Activated T-cell treated with anti-CD3 and anti-CD28 coated beads, Interleukin-2, amount 50 U/mL, for 24 hours (primary cell): ENCODE data around the gene DISP2.
A peak's percentile ranks its signal among the peaks of the same experiment; 100 is the strongest.

Source experiments
- DNase-seq: peaks from one replicate; pipeline ENCODE4 v3.0.0-alpha.2; 2020
- H3K27ac Mint-ChIP-seq: 2 replicates; pipeline ENCODE4 v1.8.0; 2020; ENCODE audit warnings: mild to moderate bottlenecking, mixed read lengths
- H3K27me3 Mint-ChIP-seq: 2 replicates; pipeline ENCODE4 v1.8.0; 2020; ENCODE audit warnings: mixed read lengths
- H3K36me3 Mint-ChIP-seq: 2 replicates; pipeline ENCODE4 v1.8.0; 2020; ENCODE audit warnings: low read depth, mixed read lengths
- H3K4me1 Mint-ChIP-seq: 2 replicates; pipeline ENCODE4 v1.8.0; 2020; ENCODE audit warnings: low read depth, mixed read lengths
- H3K4me3 Mint-ChIP-seq: 2 replicates; pipeline ENCODE4 v1.8.0; 2020; ENCODE audit warnings: mild to moderate bottlenecking, moderate library complexity, mixed read lengths
- H3K9me3 Mint-ChIP-seq: 2 replicates; pipeline ENCODE4 v1.8.0; 2020; ENCODE audit warnings: mixed read lengths

Gene DISP2, protein sequence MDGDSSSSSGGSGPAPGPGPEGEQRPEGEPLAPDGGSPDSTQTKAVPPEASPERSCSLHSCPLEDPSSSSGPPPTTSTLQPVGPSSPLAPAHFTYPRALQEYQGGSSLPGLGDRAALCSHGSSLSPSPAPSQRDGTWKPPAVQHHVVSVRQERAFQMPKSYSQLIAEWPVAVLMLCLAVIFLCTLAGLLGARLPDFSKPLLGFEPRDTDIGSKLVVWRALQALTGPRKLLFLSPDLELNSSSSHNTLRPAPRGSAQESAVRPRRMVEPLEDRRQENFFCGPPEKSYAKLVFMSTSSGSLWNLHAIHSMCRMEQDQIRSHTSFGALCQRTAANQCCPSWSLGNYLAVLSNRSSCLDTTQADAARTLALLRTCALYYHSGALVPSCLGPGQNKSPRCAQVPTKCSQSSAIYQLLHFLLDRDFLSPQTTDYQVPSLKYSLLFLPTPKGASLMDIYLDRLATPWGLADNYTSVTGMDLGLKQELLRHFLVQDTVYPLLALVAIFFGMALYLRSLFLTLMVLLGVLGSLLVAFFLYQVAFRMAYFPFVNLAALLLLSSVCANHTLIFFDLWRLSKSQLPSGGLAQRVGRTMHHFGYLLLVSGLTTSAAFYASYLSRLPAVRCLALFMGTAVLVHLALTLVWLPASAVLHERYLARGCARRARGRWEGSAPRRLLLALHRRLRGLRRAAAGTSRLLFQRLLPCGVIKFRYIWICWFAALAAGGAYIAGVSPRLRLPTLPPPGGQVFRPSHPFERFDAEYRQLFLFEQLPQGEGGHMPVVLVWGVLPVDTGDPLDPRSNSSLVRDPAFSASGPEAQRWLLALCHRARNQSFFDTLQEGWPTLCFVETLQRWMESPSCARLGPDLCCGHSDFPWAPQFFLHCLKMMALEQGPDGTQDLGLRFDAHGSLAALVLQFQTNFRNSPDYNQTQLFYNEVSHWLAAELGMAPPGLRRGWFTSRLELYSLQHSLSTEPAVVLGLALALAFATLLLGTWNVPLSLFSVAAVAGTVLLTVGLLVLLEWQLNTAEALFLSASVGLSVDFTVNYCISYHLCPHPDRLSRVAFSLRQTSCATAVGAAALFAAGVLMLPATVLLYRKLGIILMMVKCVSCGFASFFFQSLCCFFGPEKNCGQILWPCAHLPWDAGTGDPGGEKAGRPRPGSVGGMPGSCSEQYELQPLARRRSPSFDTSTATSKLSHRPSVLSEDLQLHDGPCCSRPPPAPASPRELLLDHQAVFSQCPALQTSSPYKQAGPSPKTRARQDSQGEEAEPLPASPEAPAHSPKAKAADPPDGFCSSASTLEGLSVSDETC (N-terminal part only)

DNA sequence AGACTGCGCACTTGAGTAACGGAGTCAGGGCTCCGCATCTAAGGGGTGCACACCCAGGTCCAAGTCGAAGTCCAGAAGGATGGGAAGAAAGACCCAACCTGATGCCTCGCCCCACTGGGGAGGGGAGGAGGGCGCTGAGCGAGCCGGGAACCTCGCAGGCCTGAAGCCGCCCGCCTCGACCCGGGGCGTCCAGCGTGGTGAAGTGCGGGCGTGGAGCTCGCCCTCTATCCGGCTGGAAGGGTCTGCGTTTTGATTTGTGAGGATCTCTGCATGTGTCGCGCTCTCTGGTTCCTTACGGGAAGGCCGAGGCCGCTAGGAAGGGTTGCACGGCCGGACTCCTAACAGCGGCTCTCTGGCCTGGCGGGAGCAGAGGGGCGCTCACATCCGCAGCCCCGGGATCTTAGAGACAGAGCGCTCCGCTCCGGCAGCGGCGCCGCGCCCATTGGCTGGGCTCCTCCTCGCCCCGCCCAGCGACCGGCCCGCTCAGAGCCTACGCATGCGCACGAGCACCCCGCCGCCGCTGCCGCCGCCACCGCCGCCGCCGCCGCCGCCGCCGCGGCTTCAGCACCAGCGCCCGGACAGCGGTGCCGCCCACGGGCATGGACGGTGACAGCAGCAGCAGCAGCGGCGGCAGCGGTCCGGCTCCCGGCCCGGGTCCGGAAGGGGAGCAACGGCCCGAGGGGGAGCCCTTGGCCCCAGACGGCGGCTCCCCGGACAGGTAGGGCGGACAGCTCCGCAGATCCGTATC lies at the start of gene DISP2:
Gene DISP2, plus strand, starts transcription at position 497 of the 748 bp plus-strand sequence. Its CDS starts 103 bp downstream, at position 600.
- Mint-ChIP-seq H3K36me3 (no peaks in the 10 kb centered on the region), H3K27ac (peak within 1 kb of the TSS; percentile 53), H3K4me1 (peaks cover 12% of the 10 kb centered on the region), H3K4me3 (peak within 1 kb of the TSS; percentile 78), H3K9me3 (no peaks in the 10 kb centered on the region), H3K27me3 (no peaks in the 10 kb centered on the region)
- DNase-seq, result peak; percentile 91

DNA sequence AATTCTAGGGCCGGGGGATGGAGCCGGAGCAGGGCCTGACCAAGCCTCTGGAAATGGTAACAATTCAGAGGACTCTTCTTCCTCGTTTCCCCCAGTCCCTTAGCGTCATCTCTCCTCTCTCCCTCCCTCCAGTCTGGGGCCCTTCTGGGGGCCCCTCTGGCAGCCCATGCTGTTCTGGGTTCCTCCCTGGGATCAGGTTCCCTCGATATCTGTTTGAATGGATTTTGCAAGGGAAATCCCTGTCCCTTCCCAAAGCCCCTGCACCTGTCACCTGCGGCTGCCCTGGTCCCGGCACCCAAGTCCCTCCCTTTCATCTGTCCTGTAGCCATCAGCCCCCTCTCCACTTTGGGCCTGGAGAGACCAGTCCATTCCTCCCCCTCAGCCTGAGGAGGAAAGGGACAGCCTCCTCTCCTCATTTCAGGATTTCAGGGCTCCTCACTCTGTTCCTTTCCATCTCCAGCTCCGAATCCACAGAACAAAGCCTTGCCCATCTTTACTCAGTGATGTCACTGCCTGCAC lies 48.6 kb upstream of the DISP2 start:
- Mint-ChIP-seq H3K27me3 (no peaks in the 10 kb centered on the region), H3K9me3 (no peaks in the 10 kb centered on the region), H3K4me1 (peaks cover 53% of the 10 kb centered on the region), H3K36me3 (peaks cover 21% of the 10 kb centered on the region), H3K4me3 (peak overlapping the region; percentile 96), H3K27ac (peak overlapping the region; percentile 96)
- DNase-seq, result no peak

DNA sequence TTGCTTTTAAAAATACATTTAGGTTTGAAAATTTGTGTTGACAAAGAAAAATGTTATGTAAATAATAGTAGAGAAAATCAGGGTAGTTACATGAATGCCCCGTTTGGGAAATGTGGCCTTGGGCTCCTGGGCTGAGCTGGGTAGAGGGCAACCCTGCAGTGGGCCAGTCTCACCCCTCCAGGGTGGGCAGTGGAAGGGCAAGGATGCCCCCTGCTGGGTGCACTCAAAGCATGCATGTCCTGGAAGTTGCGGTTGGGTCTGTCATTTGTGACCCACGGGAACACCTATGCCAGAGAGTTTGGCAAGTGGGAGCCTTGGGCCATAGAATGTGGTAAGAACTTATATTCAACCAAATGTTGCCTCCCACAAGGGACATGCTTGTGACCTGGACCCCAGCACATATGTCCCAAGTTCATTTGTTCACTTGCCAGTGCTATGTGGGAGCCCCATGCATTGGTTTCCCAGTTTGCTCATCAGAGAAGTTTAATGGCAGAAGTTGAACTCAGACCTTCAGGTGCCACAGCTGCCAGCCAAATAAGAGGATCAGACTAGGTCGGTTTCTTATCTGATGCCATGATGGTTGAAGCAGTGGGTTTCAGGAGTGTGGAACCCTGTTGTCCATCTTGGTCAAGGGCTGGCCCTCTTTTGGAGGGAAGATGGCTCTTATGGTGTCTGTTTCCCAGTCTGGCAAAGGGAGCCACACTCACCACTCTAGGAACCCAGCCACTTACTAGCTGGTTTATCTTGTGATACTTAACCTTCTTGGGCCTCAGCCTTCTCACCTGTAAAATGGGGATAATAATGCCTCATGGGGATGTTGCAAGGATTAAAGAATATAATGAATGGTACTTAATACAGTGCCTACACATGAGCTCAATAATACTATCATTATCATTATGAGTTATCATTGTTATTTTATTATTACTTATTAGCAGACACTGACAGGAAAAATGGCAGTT lies 47.7 kb upstream of the DISP2 start:
- peaks cover 46% of the 10 kb centered on the region for H3K4me1 Mint-ChIP-seq
- peak overlapping the region; percentile 96 for H3K27ac Mint-ChIP-seq
- peaks cover 17% of the 10 kb centered on the region for H3K36me3 Mint-ChIP-seq
- peak overlapping the region; percentile 96 for H3K4me3 Mint-ChIP-seq
- no peaks in the 10 kb centered on the region for H3K27me3 Mint-ChIP-seq
- DNase-seq, result peak; percentile 75
- no peaks in the 10 kb centered on the region for H3K9me3 Mint-ChIP-seq

DNA sequence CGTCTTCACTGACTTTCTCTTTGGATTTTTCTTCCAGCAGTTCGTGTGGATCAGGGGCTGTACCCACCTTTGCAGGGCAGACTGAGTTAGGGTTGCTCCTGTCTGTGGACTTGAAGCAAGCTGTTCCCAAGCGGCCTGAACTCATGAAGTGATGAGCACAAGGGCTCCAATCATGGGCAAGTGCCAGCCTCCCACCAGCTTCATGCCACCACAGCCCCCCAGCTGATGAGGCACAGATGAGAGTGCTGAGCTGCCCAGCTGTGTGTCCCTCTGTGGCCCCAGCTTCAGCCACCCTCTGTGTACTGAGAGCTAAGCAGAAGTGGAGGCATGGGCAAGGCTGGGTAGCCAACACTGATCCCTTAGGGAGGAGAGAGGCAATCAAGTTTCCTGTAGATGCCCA lies 47.0 kb upstream of the DISP2 start:
- H3K4me1 Mint-ChIP-seq, result peaks cover 40% of the 10 kb centered on the region
- no peaks in the 10 kb centered on the region for H3K9me3 Mint-ChIP-seq
- no peaks in the 10 kb centered on the region for H3K27me3 Mint-ChIP-seq
- peaks cover 17% of the 10 kb centered on the region for H3K36me3 Mint-ChIP-seq
- no peak overlapping the region for H3K27ac Mint-ChIP-seq
- no peak overlapping the region for H3K4me3 Mint-ChIP-seq
- no peak for DNase-seq

DNA sequence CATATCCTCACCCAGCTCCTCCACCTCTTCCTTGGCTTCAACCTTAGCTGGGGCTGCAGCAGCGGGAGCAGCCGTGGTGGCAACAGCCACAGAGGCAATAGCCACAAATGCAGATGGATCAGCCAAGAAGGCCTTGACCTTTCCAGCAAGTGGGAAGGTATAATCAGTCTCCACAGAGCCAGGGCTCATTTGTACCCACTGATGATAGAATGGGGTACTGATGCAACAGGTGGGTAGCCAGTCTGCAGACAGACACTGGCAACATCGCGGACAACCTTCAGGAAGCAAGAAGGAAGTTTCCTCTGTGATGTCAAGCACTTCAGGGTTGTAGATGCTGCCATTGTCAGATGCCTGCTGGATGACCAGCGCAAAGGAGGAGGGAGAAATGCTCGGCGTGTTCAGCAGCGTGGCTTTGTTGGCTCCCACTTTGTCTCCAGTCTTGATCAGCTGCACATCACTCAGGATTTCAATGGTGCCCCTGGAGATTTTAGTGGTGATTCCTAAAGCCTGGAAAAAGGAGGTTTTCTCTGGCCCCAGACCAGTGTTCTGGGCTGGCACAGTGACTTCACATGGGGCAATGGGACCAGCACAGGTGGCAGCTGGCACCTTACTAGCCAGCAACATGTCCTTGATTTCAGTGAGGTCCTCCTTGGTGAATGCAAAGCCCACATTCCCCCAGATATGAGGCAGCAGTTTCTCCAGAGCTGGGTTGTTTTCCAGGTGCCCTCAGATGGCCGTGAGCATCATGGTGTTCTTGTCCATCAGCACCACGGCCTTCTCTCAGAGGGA lies 45.5 kb upstream of the DISP2 start:
- peaks cover 30% of the 10 kb centered on the region for H3K4me1 Mint-ChIP-seq
- no peaks in the 10 kb centered on the region for H3K27me3 Mint-ChIP-seq
- H3K36me3 Mint-ChIP-seq, result peaks cover 6% of the 10 kb centered on the region
- H3K9me3 Mint-ChIP-seq, result no peaks in the 10 kb centered on the region
- H3K27ac Mint-ChIP-seq, result no peak overlapping the region
- no peak overlapping the region for H3K4me3 Mint-ChIP-seq
- DNase-seq, result no peak

DNA sequence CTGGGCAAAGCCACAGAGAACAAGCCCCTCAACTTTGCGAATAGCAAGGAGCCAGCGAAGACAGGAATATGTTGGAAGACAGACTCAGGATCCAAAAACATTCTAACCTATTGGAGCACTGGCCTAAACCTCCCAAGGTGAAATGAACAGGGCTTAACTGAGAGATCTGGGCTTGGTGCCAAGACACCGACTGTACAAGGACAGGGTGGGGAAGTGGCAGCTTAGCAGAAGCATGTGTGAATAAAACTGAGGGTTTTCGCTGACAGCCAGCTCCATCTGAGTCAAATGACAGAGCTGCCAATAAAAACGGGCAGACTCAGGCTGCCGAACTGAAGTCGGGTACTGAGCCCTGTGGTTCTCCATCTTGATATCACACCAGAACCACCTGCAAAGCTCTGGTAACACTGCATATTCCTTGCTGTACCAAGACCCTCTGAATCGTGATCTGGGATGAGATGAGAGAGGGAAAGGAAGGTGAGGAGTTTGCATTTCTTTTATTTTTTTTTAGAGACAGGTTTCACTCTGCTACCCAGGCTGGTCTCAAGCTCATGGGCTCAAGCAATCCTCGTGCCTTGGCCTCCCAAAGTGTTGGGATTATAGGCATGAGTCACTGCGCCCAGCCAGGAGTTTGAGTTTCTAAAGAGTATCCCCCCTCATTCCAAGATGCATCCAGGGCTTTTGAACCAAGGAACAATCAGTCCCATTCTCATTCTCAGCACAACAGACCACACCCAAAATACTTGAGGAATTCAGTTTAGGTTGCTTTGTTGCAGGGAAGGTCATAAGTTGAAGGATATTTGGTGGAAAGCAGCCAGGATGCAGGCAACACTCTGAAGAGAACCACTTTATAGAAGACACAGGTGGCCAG lies 44.3 kb upstream of the DISP2 start:
- Mint-ChIP-seq H3K4me3 (no peak overlapping the region), H3K4me1 (peaks cover 28% of the 10 kb centered on the region), H3K36me3 (peaks cover under 1% of the 10 kb centered on the region), H3K27ac (no peak overlapping the region), H3K27me3 (no peaks in the 10 kb centered on the region), H3K9me3 (no peaks in the 10 kb centered on the region)
- DNase-seq, result no peak

DNA sequence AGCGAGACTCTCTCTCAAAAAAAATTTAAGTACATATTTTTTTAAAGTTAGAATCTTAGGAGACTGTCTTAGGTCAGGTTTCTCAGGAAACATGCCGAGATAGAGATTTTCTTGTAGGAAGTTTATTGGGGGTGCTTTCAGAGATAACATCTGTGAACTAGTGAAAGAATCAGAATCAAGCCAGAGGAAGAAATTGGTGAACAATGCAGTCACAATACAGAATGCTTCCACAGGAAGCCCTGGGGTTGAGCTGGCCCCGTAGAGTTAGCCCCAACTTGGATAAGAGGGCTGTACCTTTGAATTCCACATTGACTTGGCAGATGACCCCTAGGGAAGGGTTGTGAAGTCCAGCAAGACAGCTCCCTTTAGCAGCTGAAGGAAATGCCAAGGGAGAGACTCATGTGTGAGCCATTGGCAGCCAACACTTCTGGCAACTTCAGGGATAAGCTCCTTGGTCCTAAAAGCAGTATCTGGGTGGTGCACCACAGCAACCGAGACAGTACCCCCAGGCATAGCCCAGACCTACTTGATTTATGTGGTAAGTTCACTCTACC lies 43.2 kb upstream of the DISP2 start:
- H3K36me3 Mint-ChIP-seq, result no peaks in the 10 kb centered on the region
- DNase-seq, result no peak
- no peak overlapping the region for H3K27ac Mint-ChIP-seq
- H3K4me3 Mint-ChIP-seq, result no peak overlapping the region
- H3K9me3 Mint-ChIP-seq, result no peaks in the 10 kb centered on the region
- no peaks in the 10 kb centered on the region for H3K27me3 Mint-ChIP-seq
- peaks cover 18% of the 10 kb centered on the region for H3K4me1 Mint-ChIP-seq

DNA sequence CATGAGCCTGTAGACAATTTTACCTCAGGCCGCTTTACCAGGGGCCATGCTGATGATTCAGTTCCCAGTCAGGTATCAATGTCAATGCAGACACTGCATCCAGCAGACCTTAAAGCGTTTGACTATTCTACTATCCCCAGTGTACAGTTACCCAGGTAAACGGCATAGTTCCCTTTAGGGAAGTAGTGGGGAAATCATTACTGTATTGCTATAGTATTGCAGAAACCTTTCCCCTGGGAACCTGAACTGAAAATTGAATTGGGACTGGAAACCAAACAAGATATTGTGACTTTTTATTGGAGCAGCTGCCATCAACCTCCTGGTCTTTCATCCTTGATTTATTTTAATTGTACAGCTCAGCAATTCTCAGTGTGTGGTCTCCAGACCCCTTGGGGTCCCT lies 41.1 kb upstream of the DISP2 start:
- Mint-ChIP-seq H3K4me3 (no peak overlapping the region), H3K27me3 (no peaks in the 10 kb centered on the region), H3K36me3 (no peaks in the 10 kb centered on the region), H3K4me1 (peaks cover 19% of the 10 kb centered on the region), H3K9me3 (no peaks in the 10 kb centered on the region), H3K27ac (no peak overlapping the region)
- DNase-seq, result no peak

DNA sequence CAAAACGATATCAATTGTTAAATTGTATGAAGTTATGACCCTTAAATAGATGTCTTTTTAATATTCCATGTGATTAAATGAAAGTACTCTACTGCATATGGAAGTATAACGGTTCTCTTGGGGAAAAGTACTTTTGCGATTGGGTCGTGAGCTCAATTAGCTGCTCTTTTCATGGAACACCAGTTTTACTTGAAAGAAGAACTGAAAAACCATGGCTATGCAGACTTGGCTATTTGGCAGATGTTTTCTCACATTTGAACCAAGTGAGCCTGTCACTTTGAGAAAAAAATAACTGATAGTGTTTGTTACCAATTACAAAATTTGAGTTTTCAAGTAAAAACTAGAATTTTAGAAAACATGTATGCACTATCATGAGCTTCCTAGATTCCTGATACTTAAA lies 40.4 kb upstream of the DISP2 start:
- H3K4me3 Mint-ChIP-seq, result no peak overlapping the region
- no peaks in the 10 kb centered on the region for H3K27me3 Mint-ChIP-seq
- H3K36me3 Mint-ChIP-seq, result no peaks in the 10 kb centered on the region
- no peak for DNase-seq
- H3K9me3 Mint-ChIP-seq, result no peaks in the 10 kb centered on the region
- peaks cover 22% of the 10 kb centered on the region for H3K4me1 Mint-ChIP-seq
- no peak overlapping the region for H3K27ac Mint-ChIP-seq

DNA sequence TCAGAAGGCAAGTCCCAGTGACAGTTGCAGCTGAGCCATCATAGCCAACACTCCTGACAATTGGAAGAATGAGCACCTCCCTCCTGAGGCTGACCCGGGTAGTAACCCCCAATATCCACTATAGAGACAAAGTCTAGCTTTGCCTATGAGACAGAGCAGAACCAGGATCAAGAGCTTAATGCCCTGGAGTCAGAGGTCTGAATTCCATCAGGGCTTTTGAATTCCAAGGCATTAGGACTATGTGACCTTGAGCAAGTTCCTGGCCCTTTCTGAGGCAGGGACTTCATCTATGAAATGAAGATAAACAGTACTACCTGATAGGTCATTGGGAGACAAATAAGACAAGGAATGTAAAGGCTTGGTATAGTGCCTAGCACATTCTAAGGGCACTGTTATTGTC lies 37.6 kb upstream of the DISP2 start:
- no peak overlapping the region for H3K4me3 Mint-ChIP-seq
- H3K27me3 Mint-ChIP-seq, result no peaks in the 10 kb centered on the region
- peaks cover 4% of the 10 kb centered on the region for H3K36me3 Mint-ChIP-seq
- no peak for DNase-seq
- H3K4me1 Mint-ChIP-seq, result peaks cover 21% of the 10 kb centered on the region
- no peak overlapping the region for H3K27ac Mint-ChIP-seq
- H3K9me3 Mint-ChIP-seq, result no peaks in the 10 kb centered on the region

DNA sequence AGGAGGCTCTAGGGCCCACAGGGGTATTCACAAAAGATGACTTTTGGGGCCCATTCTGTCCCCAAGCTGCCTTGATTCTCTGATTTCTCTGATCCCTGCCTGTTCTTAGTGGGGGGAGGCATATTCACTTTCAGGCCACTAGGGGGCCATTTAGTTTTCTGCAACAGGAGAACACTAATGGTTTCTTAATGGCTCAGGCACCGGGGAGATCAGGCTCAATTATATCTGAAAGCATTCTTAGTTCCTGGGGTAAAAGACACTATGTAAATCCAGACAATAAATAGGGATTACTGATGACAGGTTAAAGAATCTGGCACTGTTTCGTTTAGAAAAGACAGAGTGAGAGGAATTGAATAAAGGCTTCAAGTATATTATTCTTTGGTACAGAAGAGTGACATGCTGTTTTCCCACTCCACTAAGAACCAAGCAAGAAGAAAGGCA lies 37.1 kb upstream of the DISP2 start:
- Mint-ChIP-seq H3K9me3 (no peaks in the 10 kb centered on the region), H3K4me3 (no peak overlapping the region), H3K36me3 (peaks cover 5% of the 10 kb centered on the region), H3K27me3 (no peaks in the 10 kb centered on the region), H3K27ac (no peak overlapping the region), H3K4me1 (peaks cover 23% of the 10 kb centered on the region)
- peak; percentile 48 for DNase-seq
